H1 (cell line): Measurements from ENCODE around the gene TFPI2.

Experiments
- BACH1 ChIP-seq: IDR thresholded peaks from 2 replicates; pipeline ENCODE4 v1.6.1; 2012; ENCODE audit warnings: low read length, improper control_type of control experiment
- BRCA1 ChIP-seq: IDR thresholded peaks from 2 replicates; pipeline ENCODE4 v1.6.1; 2012; ENCODE audit warnings: low read depth, low read length, improper control_type of control experiment
- CEBPB ChIP-seq: IDR thresholded peaks from 2 replicates; pipeline ENCODE4 v1.6.1; 2012; ENCODE audit warnings: low read depth, low read length
- EP300 ChIP-seq, 2 experiments: IDR thresholded peaks; 1 replicate in 1 of 2; 2 replicates in 1 of 2; pipeline ENCODE4 v1.6.1; 2011 to 2012; ENCODE audit warnings: low read depth in 2 of 2, low read length in 2 of 2, mild to moderate bottlenecking in 2 of 2, borderline replicate concordance in 1 of 2, inconsistent platforms in 1 of 2, moderate library complexity in 1 of 2
- EZH2 ChIP-seq: fragments of 200-600 bp; sonication (generic); IDR thresholded peaks from 2 replicates; pipeline ENCODE4 v1.7.1; 2012; ENCODE audit warnings: low read depth, mild to moderate bottlenecking, moderate library complexity, low read length, inconsistent platforms; ENCODE audit not compliant: severe bottlenecking
- GABPA ChIP-seq: IDR thresholded peaks from 2 replicates; pipeline ENCODE4 v1.6.1; 2011; ENCODE audit warnings: mild to moderate bottlenecking, low read length, moderate library complexity, borderline replicate concordance; ENCODE audit not compliant: insufficient read depth
- JUND ChIP-seq: IDR thresholded peaks from 2 replicates; pipeline ENCODE4 v1.6.1; 2011; ENCODE audit warnings: mild to moderate bottlenecking, improper control_type of control experiment, low read length
- KDM1A ChIP-seq: fragments of 200-600, 300-600 bp; sonication (generic); IDR thresholded peaks from 2 replicates; pipeline ENCODE4 v1.7.1; 2016; ENCODE audit warnings: mild to moderate bottlenecking, low read length, borderline replicate concordance
- POLR2A ChIP-seq, 2 experiments: IDR thresholded peaks; 1 replicate in 1 of 2; 2 replicates in 1 of 2; pipeline ENCODE4 v1.6.1; 2011; ENCODE audit warnings: low read depth in 2 of 2, low read length in 2 of 2, mild to moderate bottlenecking in 2 of 2; ENCODE audit errors: control extremely low read depth in 1 of 2
- RNF2 ChIP-seq: fragments of 200-900, 300-1000 bp; sonication (generic); IDR thresholded peaks from 2 replicates; pipeline ENCODE4 v1.7.1; 2016; ENCODE audit warnings: borderline replicate concordance, low read depth, mild to moderate bottlenecking, antibody characterized with exemption, low read length; ENCODE audit not compliant: poor library complexity, severe bottlenecking; ENCODE audit errors: missing control alignments
- TF ChIP-seq, protein P1 (sequence below), 3 experiments: IDR thresholded peaks; 1 replicate in 2 of 3; 2 replicates in 1 of 3; pipeline versions ENCODE4 v1.5.1 to v1.6.1; 2011; ENCODE audit warnings: low read length in 3 of 3, mild to moderate bottlenecking in 3 of 3, inconsistent platforms in 2 of 3, low read depth in 1 of 3, moderate library complexity in 1 of 3; ENCODE audit not compliant: insufficient read depth in 1 of 3; ENCODE audit errors: control extremely low read depth in 1 of 3
- TF ChIP-seq, protein P2 (sequence below): fragments of 300-600 bp; sonication (generic); IDR thresholded peaks from 2 replicates; pipeline ENCODE4 v1.7.1; 2012; ENCODE audit warnings: low read length, moderate library complexity, mild to moderate bottlenecking, inconsistent platforms; ENCODE audit not compliant: insufficient replicate concordance

DNA sequence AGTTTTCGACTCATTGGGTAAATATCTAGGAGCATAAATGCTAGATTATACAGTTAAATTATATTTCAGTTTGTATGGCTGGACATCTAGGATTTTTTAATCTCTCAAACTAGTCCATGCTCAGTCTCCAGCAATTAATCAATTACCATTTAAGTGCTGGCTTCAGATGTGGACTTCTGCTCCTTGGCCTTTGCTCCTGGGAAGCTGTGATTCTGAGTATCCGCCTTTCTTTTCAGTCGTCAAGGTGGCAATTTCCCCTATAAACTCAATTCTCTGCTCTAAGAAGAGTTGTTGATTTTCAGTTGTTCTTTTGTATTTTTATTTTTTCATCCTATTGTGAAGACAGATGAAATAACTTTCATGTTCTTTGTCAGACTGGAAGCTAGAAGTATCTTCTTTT lies 23.7 kb downstream of the TFPI2 start:
- TF ChIP-seq, protein P1, sequence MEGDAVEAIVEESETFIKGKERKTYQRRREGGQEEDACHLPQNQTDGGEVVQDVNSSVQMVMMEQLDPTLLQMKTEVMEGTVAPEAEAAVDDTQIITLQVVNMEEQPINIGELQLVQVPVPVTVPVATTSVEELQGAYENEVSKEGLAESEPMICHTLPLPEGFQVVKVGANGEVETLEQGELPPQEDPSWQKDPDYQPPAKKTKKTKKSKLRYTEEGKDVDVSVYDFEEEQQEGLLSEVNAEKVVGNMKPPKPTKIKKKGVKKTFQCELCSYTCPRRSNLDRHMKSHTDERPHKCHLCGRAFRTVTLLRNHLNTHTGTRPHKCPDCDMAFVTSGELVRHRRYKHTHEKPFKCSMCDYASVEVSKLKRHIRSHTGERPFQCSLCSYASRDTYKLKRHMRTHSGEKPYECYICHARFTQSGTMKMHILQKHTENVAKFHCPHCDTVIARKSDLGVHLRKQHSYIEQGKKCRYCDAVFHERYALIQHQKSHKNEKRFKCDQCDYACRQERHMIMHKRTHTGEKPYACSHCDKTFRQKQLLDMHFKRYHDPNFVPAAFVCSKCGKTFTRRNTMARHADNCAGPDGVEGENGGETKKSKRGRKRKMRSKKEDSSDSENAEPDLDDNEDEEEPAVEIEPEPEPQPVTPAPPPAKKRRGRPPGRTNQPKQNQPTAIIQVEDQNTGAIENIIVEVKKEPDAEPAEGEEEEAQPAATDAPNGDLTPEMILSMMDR (IDR thresholded peaks at IDR 0.05; ENCODE audit: control extremely low read depth in 1 of 3, insufficient read depth in 1 of 3, low read depth in 1 of 3, low read length in 3 of 3), result no peak
- TF ChIP-seq RNF2 (no peak), EP300 (IDR thresholded peaks at IDR 0.05; ENCODE audit: borderline replicate concordance in 1 of 2, low read depth in 2 of 2, low read length in 2 of 2) (no peak), BACH1 (no peak), CEBPB (no peak), GABPA (no peak), JUND (no peak), KDM1A (no peak), BRCA1 (no peak), POLR2A (IDR thresholded peaks at IDR 0.05; ENCODE audit: control extremely low read depth in 1 of 2, low read depth in 2 of 2, low read length in 2 of 2) (no peak), EZH2 (no peak)
- TF ChIP-seq, protein P2, sequence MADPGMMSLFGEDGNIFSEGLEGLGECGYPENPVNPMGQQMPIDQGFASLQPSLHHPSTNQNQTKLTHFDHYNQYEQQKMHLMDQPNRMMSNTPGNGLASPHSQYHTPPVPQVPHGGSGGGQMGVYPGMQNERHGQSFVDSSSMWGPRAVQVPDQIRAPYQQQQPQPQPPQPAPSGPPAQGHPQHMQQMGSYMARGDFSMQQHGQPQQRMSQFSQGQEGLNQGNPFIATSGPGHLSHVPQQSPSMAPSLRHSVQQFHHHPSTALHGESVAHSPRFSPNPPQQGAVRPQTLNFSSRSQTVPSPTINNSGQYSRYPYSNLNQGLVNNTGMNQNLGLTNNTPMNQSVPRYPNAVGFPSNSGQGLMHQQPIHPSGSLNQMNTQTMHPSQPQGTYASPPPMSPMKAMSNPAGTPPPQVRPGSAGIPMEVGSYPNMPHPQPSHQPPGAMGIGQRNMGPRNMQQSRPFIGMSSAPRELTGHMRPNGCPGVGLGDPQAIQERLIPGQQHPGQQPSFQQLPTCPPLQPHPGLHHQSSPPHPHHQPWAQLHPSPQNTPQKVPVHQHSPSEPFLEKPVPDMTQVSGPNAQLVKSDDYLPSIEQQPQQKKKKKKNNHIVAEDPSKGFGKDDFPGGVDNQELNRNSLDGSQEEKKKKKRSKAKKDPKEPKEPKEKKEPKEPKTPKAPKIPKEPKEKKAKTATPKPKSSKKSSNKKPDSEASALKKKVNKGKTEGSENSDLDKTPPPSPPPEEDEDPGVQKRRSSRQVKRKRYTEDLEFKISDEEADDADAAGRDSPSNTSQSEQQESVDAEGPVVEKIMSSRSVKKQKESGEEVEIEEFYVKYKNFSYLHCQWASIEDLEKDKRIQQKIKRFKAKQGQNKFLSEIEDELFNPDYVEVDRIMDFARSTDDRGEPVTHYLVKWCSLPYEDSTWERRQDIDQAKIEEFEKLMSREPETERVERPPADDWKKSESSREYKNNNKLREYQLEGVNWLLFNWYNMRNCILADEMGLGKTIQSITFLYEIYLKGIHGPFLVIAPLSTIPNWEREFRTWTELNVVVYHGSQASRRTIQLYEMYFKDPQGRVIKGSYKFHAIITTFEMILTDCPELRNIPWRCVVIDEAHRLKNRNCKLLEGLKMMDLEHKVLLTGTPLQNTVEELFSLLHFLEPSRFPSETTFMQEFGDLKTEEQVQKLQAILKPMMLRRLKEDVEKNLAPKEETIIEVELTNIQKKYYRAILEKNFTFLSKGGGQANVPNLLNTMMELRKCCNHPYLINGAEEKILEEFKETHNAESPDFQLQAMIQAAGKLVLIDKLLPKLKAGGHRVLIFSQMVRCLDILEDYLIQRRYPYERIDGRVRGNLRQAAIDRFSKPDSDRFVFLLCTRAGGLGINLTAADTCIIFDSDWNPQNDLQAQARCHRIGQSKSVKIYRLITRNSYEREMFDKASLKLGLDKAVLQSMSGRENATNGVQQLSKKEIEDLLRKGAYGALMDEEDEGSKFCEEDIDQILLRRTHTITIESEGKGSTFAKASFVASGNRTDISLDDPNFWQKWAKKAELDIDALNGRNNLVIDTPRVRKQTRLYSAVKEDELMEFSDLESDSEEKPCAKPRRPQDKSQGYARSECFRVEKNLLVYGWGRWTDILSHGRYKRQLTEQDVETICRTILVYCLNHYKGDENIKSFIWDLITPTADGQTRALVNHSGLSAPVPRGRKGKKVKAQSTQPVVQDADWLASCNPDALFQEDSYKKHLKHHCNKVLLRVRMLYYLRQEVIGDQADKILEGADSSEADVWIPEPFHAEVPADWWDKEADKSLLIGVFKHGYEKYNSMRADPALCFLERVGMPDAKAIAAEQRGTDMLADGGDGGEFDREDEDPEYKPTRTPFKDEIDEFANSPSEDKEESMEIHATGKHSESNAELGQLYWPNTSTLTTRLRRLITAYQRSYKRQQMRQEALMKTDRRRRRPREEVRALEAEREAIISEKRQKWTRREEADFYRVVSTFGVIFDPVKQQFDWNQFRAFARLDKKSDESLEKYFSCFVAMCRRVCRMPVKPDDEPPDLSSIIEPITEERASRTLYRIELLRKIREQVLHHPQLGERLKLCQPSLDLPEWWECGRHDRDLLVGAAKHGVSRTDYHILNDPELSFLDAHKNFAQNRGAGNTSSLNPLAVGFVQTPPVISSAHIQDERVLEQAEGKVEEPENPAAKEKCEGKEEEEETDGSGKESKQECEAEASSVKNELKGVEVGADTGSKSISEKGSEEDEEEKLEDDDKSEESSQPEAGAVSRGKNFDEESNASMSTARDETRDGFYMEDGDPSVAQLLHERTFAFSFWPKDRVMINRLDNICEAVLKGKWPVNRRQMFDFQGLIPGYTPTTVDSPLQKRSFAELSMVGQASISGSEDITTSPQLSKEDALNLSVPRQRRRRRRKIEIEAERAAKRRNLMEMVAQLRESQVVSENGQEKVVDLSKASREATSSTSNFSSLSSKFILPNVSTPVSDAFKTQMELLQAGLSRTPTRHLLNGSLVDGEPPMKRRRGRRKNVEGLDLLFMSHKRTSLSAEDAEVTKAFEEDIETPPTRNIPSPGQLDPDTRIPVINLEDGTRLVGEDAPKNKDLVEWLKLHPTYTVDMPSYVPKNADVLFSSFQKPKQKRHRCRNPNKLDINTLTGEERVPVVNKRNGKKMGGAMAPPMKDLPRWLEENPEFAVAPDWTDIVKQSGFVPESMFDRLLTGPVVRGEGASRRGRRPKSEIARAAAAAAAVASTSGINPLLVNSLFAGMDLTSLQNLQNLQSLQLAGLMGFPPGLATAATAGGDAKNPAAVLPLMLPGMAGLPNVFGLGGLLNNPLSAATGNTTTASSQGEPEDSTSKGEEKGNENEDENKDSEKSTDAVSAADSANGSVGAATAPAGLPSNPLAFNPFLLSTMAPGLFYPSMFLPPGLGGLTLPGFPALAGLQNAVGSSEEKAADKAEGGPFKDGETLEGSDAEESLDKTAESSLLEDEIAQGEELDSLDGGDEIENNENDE, result no peak
